ENCODE results near the gene FAR1.
A peak's percentile ranks its signal among the peaks of the same experiment; 100 is the strongest.

GRCh38 chr11:13772223-13773046, 104.0 kb downstream of the FAR1 start:
- TF ChIP-seq CTCF (IDR thresholded peaks at IDR 0.05) (peak in 6 of 7 experiments; percentile 26 to 71 (median 54)), POLR2A (IDR thresholded peaks at IDR 0.05) (no peak)

Data from body of pancreas (tissue), 4 donors.